Stomach (tissue), 9 donors: Measurements from ENCODE around the gene LCE7A. TPM values are rescaled to one million over a fixed set of nuclear protein-coding genes. Genes with fewer than 3 reads are reported as not detected.

Experiments
- DNase-seq, 2 donors: peaks; one replicate each; pipeline versions ENCODE4 v3.0.0 to v3.0.0-alpha.2; 2013 to 2019
- H3K27ac ChIP-seq, 5 donors: fragments of 200-600 bp in 4 of 5; sonication (generic) in 4 of 5; one replicate each; pipeline ENCODE4 v1.5.1; 2013 to 2019; ENCODE audit warnings: mild to moderate bottlenecking in 1 of 5, moderate library complexity in 1 of 5
- H3K27me3 ChIP-seq, 3 donors: fragments of 200-600 bp; sonication (generic); one replicate each; pipeline ENCODE4 v1.5.1; 2017 to 2019; ENCODE audit warnings: mixed run types in 1 of 3
- H3K36me3 ChIP-seq, 4 donors: fragments of 200-600 bp; sonication (generic); 1 replicate in 3 of 4; 2 replicates in 1 of 4; pipeline ENCODE4 v1.5.1; 2016 to 2019
- H3K4me1 ChIP-seq, 4 donors: fragments of 200-600 bp; sonication (generic); one replicate each; pipeline ENCODE4 v1.5.1; 2016 to 2019
- H3K4me3 ChIP-seq, 4 donors: fragments of 200-600 bp; sonication (generic) in 3 of 4; one replicate each; pipeline ENCODE4 v1.5.1; 2016 to 2019; ENCODE audit warnings: mild to moderate bottlenecking in 1 of 4
- H3K9me3 ChIP-seq, 4 donors: fragments of 200-600 bp; sonication (generic); one replicate each; pipeline ENCODE4 v1.5.1; 2016 to 2019
- EP300 ChIP-seq: sonication (generic); formaldehyde crosslinking; IDR thresholded peaks from one replicate; pipeline ENCODE4 v1.6.1; 2017; ENCODE audit warnings: antibody characterized with exemption
- POLR2A ChIP-seq, 4 donors: fragments of 450-650 bp; IDR thresholded peaks; one replicate each; pipeline ENCODE4 v1.6.1; 2016; ENCODE audit warnings: antibody characterized with exemption in 4 of 4, control low read depth in 2 of 4, mild to moderate bottlenecking in 1 of 4, moderate library complexity in 1 of 4
- POLR2AphosphoS5 ChIP-seq, 3 donors: sonication (generic); formaldehyde crosslinking; IDR thresholded peaks; one replicate each; pipeline ENCODE4 v1.6.1; 2016; ENCODE audit warnings: antibody characterized with exemption in 3 of 3
- WGBS, 5 donors: extraction: QIAGEN DNeasy Blood & Tissue Kit in 3 of 5; methylation state at CpG; one replicate each; pipeline versions ENCODE4 v1.1.5 to v1.1.7; 2013 to 2018; 5-methylcytosine and 5-hydroxymethylcytosine counted together
- intact Hi-C: fragments of 100-400 bp; cut with DNase I; formaldehyde crosslinking; loops from one replicate; pipeline ENCODE4 v1.15.1; 2023; ENCODE audit warnings: low total_unique reads
- polyA plus RNA-seq, 3 donors: library from polyadenylated mRNA; stranded (reverse); fragments of 200-250 nt; gene quantifications; one replicate each; pipeline ENCODE4 v1.2.3, GENCODE V29; 2013
- total RNA-seq, 5 donors: library from RNA; depleted of rRNA; stranded (reverse); fragments of >200 nt; gene quantifications; one replicate each; pipeline versions ENCODE4 v1.1.0 to v1.2.3, GENCODE V29; 2014 to 2016
- TF ChIP-seq, protein P1 (sequence below), 7 experiments: fragments of 450-650 bp in 4 of 7; fragments of 200-600 bp in 3 of 7; sonication (generic) in 3 of 7; IDR thresholded peaks; one replicate each; pipeline ENCODE4 v1.5.1; 2016 to 2019; ENCODE audit warnings: antibody characterized with exemption in 7 of 7, control low read depth in 2 of 7, mild to moderate bottlenecking in 1 of 7
- donor health status: healthy with polysubstance abuse.
- donor health status: Bipolar disorder and iron deficiency.
- donor health status: healthy.

LCE7A gene
- total and polyA plus RNA-seq, 8 donors = not detected

GRCh38 chr1:152861374-152861773 is 1.6 kb downstream of the LCE7A start:
- Histone ChIP-seq H3K36me3 (no peaks in the 10 kb centered on the region), H3K4me3 (no peak overlapping the region), H3K4me1 (peaks cover 0 to 4% (median 0%) of the 10 kb centered on the region in 4 donors), H3K27ac (no peak overlapping the region), H3K9me3 (no peaks in the 10 kb centered on the region), H3K27me3 (peaks cover 0 to 4% (median 0%) of the 10 kb centered on the region in 3 donors)
- 69 to 80% (median 78%) methylated on average over 4 of the region's 4 CpGs for WGBS, 5 donors
- TF ChIP-seq POLR2A (IDR thresholded peaks at IDR 0.05) = no peak
- TF ChIP-seq, protein P1, sequence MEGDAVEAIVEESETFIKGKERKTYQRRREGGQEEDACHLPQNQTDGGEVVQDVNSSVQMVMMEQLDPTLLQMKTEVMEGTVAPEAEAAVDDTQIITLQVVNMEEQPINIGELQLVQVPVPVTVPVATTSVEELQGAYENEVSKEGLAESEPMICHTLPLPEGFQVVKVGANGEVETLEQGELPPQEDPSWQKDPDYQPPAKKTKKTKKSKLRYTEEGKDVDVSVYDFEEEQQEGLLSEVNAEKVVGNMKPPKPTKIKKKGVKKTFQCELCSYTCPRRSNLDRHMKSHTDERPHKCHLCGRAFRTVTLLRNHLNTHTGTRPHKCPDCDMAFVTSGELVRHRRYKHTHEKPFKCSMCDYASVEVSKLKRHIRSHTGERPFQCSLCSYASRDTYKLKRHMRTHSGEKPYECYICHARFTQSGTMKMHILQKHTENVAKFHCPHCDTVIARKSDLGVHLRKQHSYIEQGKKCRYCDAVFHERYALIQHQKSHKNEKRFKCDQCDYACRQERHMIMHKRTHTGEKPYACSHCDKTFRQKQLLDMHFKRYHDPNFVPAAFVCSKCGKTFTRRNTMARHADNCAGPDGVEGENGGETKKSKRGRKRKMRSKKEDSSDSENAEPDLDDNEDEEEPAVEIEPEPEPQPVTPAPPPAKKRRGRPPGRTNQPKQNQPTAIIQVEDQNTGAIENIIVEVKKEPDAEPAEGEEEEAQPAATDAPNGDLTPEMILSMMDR (IDR thresholded peaks at IDR 0.05) = no peak
- no peak for TF ChIP-seq POLR2AphosphoS5 (IDR thresholded peaks at IDR 0.05)
- no peak for TF ChIP-seq EP300
- intact Hi-C loops = no loop called here
- no peak for DNase-seq

DNA sequence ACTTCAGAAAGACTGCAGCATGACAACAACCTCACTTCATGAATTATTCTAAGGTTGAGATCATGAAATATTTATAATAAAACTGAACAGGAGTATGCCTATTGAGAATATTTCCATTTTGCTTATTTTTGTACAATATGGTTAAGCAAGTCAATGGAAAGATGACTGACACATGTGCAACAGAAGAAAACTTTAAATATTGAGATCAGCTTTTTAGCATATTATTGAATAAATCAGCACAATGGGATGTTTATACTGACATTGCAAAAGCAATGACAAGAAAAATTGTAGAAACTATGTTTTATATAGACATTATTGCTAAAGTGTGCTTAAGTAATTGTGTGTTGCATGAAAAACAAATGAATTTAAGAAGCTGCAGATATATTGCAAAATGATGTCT is 4.6 kb downstream of the LCE7A start:
- TF ChIP-seq, protein P1 (IDR thresholded peaks at IDR 0.05) = no peak
- TF ChIP-seq POLR2A (IDR thresholded peaks at IDR 0.05) (no peak), POLR2AphosphoS5 (IDR thresholded peaks at IDR 0.05) (no peak), EP300 (no peak)

DNA sequence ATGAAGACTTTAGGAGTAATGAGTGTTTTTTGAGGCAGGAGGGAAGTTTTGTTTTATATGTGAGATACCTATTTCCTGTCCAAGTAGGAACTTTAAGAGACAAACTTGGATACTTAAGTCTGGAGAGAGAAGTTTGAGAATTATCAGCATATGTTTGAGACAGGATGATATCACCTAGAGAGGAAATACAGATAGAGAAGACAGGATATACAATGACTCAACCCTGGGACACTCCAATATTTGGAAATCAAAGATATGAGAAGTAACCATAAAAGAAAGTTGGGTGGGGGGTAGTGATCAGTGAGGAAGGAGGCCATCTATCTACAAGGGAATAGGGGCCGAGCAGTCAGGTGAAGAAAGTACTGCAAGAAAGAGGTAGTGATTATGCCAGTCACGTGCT is 6.5 kb downstream of the LCE7A start:
- H3K36me3 ChIP-seq = no peaks in the 10 kb centered on the region
- peaks cover 0 to 4% (median 0%) of the 10 kb centered on the region in 4 donors for H3K4me1 ChIP-seq
- no peak overlapping the region for H3K27ac ChIP-seq
- H3K4me3 ChIP-seq = no peak overlapping the region
- no peak for TF ChIP-seq POLR2A (IDR thresholded peaks at IDR 0.05)
- no peak for TF ChIP-seq POLR2AphosphoS5 (IDR thresholded peaks at IDR 0.05)
- TF ChIP-seq, protein P1 (IDR thresholded peaks at IDR 0.05) = no peak
- TF ChIP-seq EP300 = no peak
- H3K9me3 ChIP-seq = no peaks in the 10 kb centered on the region
- intact Hi-C loops = no loop called here
- no peaks in the 10 kb centered on the region for H3K27me3 ChIP-seq
- no peak for DNase-seq
- 73 to 86% (median 81%) methylated on average over 2 of the region's 2 CpGs for WGBS, 5 donors

More for the DNA sequence above, 4.6 kb downstream of the LCE7A start:
- no peak overlapping the region for H3K4me3 ChIP-seq
- no peaks in the 10 kb centered on the region for H3K36me3 ChIP-seq
- DNase-seq = no peak
- no peaks in the 10 kb centered on the region for H3K9me3 ChIP-seq
- no peak overlapping the region for H3K27ac ChIP-seq
- H3K27me3 ChIP-seq = no peaks in the 10 kb centered on the region
- H3K4me1 ChIP-seq = peaks cover 0 to 4% (median 0%) of the 10 kb centered on the region in 4 donors
- intact Hi-C loops = no loop called here

- Histone ChIP-seq H3K4me1 (no peaks in the 10 kb centered on the region), H3K4me3 (no peak overlapping the region), H3K27ac (no peak overlapping the region), H3K27me3 (no peaks in the 10 kb centered on the region), H3K9me3 (no peaks in the 10 kb centered on the region), H3K36me3 (no peaks in the 10 kb centered on the region)
- intact Hi-C loops = no loop called here
- DNase-seq = peak; percentile 75
- peak in 1 of 3 donors; percentile 8 for TF ChIP-seq POLR2AphosphoS5 (IDR thresholded peaks at IDR 0.05)
- TF ChIP-seq EP300 = no peak
- TF ChIP-seq, protein P1 (IDR thresholded peaks at IDR 0.05) = peak in 5 of 7 experiments; percentile 39 to 74 (median 66)
- no peak for TF ChIP-seq POLR2A (IDR thresholded peaks at IDR 0.05)
- 30 to 34% (median 34%) methylated on average over 9 of the region's 9 CpGs for WGBS, 5 donors
Measured at GRCh38 chr1:152869808-152870419, 10.1 kb downstream of the LCE7A start.
